Neural crest cell (in vitro differentiated cells): ENCODE data around the gene NETO1. TPM values are rescaled to one million over a fixed set of nuclear protein-coding genes. Genes with fewer than 3 reads are reported as not detected.

Experiments
- DNase-seq: peaks from one replicate; pipeline ENCODE4 v3.0.0; 2021; ENCODE audit warnings: low read depth, mixed read lengths, low spot score
- H3K27ac Mint-ChIP-seq: one replicate; pipeline ENCODE4 v1.8.0; 2021; ENCODE audit warnings: mild to moderate bottlenecking, mixed read lengths; ENCODE audit not compliant: unreplicated experiment
- H3K27me3 Mint-ChIP-seq: 2 replicates; pipeline ENCODE4 v1.8.0; 2021; ENCODE audit warnings: low read depth, mild to moderate bottlenecking, mixed read lengths
- H3K36me3 Mint-ChIP-seq: 2 replicates; pipeline ENCODE4 v1.8.0; 2021; ENCODE audit warnings: low read depth, mild to moderate bottlenecking, mixed read lengths
- H3K4me1 Mint-ChIP-seq: 2 replicates; pipeline ENCODE4 v1.8.0; 2021; ENCODE audit warnings: mixed read lengths
- H3K4me3 Mint-ChIP-seq: one replicate; pipeline ENCODE4 v1.8.0; 2021; ENCODE audit warnings: mild to moderate bottlenecking, mixed read lengths
- H3K9me3 Mint-ChIP-seq: 2 replicates; pipeline ENCODE4 v1.8.0; 2021; ENCODE audit warnings: mixed read lengths
- total RNA-seq: library from RNA; stranded (reverse); gene quantifications from 2 replicates; pipeline ENCODE4 v1.2.1, GENCODE V29; 2021
- TF ChIP-seq, protein P1 (sequence below): fragments of 200-600 bp; sonication (generic); conservative IDR thresholded peaks from 2 replicates; pipeline ENCODE4 v1.5.0; 2021; ENCODE audit warnings: antibody characterized with exemption, mild to moderate bottlenecking

The NETO1 gene
- total RNA-seq, 1 donor from 2014 or later: 6.1 TPM

DNA sequence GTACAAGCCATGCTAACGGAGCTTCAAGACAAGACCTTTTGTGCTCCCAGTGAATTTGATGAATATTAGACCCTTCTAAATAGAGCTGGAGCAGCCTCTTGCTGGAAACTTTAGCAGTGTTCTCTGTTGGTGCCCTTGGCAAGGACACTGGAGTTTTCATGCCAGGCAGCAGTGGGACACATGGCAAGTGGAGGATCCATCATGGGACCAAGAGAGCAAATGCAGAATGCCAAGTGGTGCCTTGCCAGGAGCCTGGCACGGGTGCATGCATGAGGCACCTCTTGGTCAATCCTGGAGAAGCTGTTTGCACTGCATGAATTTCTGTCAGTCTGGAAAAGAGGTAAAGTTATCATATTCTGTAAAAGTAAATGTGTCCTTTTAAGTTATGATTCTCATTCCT is 59.1 kb downstream of the NETO1 start:
- H3K4me1 Mint-ChIP-seq: no peaks in the 10 kb centered on the region

DNA sequence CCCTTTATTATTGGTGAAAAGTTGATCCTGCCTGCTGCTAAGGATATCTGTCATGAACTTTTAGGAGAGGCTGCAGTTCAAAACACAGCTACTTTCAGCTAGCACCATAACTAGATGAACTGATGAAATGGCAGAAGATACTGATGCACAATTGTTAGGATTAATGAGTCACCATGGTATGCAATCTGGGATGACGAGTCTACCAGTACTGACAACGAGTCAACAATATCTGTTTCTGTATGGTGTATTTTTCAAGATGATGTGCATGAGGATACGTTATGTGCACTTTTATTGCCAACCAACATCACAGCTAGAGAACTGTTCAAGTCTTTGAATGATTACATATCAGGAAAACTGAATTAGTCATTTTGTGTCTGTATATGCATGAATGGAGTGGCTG is 68.7 kb downstream of the NETO1 start:
- H3K27ac Mint-ChIP-seq: no peak overlapping the region
- no peak overlapping the region for H3K4me3 Mint-ChIP-seq
- no peaks in the 10 kb centered on the region for H3K27me3 Mint-ChIP-seq
- TF ChIP-seq, protein P1, sequence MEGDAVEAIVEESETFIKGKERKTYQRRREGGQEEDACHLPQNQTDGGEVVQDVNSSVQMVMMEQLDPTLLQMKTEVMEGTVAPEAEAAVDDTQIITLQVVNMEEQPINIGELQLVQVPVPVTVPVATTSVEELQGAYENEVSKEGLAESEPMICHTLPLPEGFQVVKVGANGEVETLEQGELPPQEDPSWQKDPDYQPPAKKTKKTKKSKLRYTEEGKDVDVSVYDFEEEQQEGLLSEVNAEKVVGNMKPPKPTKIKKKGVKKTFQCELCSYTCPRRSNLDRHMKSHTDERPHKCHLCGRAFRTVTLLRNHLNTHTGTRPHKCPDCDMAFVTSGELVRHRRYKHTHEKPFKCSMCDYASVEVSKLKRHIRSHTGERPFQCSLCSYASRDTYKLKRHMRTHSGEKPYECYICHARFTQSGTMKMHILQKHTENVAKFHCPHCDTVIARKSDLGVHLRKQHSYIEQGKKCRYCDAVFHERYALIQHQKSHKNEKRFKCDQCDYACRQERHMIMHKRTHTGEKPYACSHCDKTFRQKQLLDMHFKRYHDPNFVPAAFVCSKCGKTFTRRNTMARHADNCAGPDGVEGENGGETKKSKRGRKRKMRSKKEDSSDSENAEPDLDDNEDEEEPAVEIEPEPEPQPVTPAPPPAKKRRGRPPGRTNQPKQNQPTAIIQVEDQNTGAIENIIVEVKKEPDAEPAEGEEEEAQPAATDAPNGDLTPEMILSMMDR: no peak
- H3K36me3 Mint-ChIP-seq: no peaks in the 10 kb centered on the region
- no peak for DNase-seq
- H3K4me1 Mint-ChIP-seq: no peaks in the 10 kb centered on the region
- H3K9me3 Mint-ChIP-seq: no peaks in the 10 kb centered on the region

More for the DNA sequence above, 59.1 kb downstream of the NETO1 start:
- Mint-ChIP-seq H3K36me3 (no peaks in the 10 kb centered on the region), H3K27ac (no peak overlapping the region), H3K9me3 (no peaks in the 10 kb centered on the region), H3K27me3 (peaks cover 2% of the 10 kb centered on the region), H3K4me3 (no peak overlapping the region)
- TF ChIP-seq, protein P1: no peak
- no peak for DNase-seq

DNA sequence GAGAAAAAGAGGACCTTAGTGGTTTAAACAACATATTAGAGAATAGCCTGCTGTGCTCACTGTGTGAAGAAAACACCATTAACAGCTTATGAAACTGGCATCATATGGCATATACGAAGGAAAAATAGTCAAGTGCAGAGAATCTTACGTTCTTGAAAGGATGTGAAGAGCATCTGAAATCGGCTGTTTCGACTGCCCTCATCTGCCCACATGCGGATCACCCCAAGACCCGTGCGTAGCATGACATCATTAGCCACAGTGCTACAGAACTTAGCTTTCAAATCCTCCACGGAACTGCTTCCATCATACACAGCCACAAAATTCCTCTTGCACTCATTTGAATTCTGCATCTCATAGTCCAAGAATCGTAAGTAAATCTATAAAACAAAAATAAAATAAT is 84.3 kb downstream of the NETO1 start:
- Mint-ChIP-seq H3K4me3 (no peak overlapping the region), H3K27ac (no peak overlapping the region), H3K36me3 (no peaks in the 10 kb centered on the region), H3K9me3 (peaks cover 3% of the 10 kb centered on the region), H3K27me3 (no peaks in the 10 kb centered on the region), H3K4me1 (no peaks in the 10 kb centered on the region)
- no peak for DNase-seq
- TF ChIP-seq, protein P1: no peak

GRCh38 chr18:72774914-72775313 is 92.9 kb downstream of the NETO1 start:
- Mint-ChIP-seq H3K36me3 (no peaks in the 10 kb centered on the region), H3K4me3 (no peak overlapping the region)

DNA sequence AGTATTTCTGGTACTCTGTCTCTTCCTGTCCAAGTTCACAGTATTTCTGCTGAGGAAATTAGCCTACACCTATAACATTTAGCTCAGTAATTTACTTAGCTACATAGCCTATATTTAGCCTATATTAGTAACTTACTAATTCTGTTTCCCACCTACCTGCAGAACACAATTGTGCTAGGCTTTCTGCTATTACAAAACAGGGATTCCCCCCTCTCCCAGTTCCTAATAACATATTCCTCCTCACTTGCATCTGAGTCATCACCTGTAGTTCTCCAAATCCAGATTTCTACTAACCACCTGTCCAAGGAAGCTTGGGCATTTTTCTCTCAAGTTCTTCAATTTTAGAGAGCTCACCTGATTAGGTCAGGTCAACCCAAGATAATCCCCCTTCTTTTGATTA is 94.9 kb downstream of the NETO1 start:
- Mint-ChIP-seq H3K4me3 (no peak overlapping the region), H3K27me3 (no peaks in the 10 kb centered on the region), H3K36me3 (no peaks in the 10 kb centered on the region), H3K9me3 (peaks cover 2% of the 10 kb centered on the region), H3K4me1 (peaks cover 4% of the 10 kb centered on the region), H3K27ac (no peak overlapping the region)
- TF ChIP-seq, protein P1: no peak
- DNase-seq: no peak

More at GRCh38 chr18:72774914-72775313, 92.9 kb downstream of the NETO1 start:
- Mint-ChIP-seq H3K27ac (no peak overlapping the region), H3K9me3 (peaks cover 2% of the 10 kb centered on the region), H3K4me1 (peaks cover 4% of the 10 kb centered on the region), H3K27me3 (no peaks in the 10 kb centered on the region)
- TF ChIP-seq, protein P1: no peak
- DNase-seq: no peak
